ENCODE results near the gene MT1H.

DNA sequence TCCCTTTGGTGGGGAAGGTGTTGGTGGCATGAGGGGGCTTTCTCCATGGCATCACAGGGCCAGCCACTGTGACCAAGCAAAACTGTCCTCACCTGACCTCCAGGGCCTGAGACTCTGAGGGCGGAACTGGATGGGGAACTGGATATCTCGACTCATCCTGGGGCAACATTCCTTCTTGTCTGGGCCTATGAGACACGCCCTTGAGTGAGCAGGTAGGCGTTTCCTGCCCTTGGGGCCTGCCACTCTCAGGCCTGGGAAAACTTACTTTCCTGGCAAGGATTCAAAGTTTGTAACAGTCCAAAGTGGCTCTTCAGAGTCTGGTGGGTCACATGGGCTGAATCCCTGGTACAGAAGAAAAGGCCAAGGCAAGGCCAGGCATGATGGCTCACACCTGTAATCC is 22.3 kb downstream of the MT1H start:
- TF ChIP-seq, protein P1, sequence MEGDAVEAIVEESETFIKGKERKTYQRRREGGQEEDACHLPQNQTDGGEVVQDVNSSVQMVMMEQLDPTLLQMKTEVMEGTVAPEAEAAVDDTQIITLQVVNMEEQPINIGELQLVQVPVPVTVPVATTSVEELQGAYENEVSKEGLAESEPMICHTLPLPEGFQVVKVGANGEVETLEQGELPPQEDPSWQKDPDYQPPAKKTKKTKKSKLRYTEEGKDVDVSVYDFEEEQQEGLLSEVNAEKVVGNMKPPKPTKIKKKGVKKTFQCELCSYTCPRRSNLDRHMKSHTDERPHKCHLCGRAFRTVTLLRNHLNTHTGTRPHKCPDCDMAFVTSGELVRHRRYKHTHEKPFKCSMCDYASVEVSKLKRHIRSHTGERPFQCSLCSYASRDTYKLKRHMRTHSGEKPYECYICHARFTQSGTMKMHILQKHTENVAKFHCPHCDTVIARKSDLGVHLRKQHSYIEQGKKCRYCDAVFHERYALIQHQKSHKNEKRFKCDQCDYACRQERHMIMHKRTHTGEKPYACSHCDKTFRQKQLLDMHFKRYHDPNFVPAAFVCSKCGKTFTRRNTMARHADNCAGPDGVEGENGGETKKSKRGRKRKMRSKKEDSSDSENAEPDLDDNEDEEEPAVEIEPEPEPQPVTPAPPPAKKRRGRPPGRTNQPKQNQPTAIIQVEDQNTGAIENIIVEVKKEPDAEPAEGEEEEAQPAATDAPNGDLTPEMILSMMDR (conservative IDR thresholded peaks at IDR 0.05) = no peak
- TF ChIP-seq ZFX (IDR thresholded peaks at IDR 0.05) = no peak
